Tibial nerve (tissue), 4 donors: Measurements from ENCODE around the gene XPOT.

Source experiments
- CTCF ChIP-seq, 5 experiments: fragments of 200-600 bp in 3 of 5; fragments of 450-650 bp in 2 of 5; sonication (generic) in 3 of 5; IDR thresholded peaks; one replicate each; pipeline ENCODE4 v1.5.1; 2016 to 2019; ENCODE audit warnings: antibody characterized with exemption in 5 of 5, mild to moderate bottlenecking in 3 of 5, moderate library complexity in 2 of 5
- EP300 ChIP-seq, 2 donors: sonication (generic); formaldehyde crosslinking; IDR thresholded peaks; one replicate each; pipeline ENCODE4 v1.6.1; 2017; ENCODE audit warnings: antibody characterized with exemption in 2 of 2, mild to moderate bottlenecking in 1 of 2
- POLR2A ChIP-seq, 2 donors: fragments of 450-650 bp; IDR thresholded peaks; one replicate each; pipeline ENCODE4 v1.6.1; 2017; ENCODE audit warnings: antibody characterized with exemption in 2 of 2, mild to moderate bottlenecking in 2 of 2, moderate library complexity in 2 of 2

- TF ChIP-seq POLR2A (IDR thresholded peaks at IDR 0.05), result no peak
- no peak for TF ChIP-seq EP300 (IDR thresholded peaks at IDR 0.05)
- no peak for TF ChIP-seq CTCF (IDR thresholded peaks at IDR 0.05)
Measured at GRCh38 chr12:64433915-64434314, 29.7 kb downstream of the XPOT start.
